Gastroesophageal sphincter (tissue), 3 donors: ENCODE data around the gene OTOG.

Experiments
- EP300 ChIP-seq: sonication (generic); formaldehyde crosslinking; IDR thresholded peaks from one replicate; pipeline ENCODE4 v1.6.1; 2017; ENCODE audit warnings: antibody characterized with exemption, mild to moderate bottlenecking
- POLR2A ChIP-seq, 2 donors: fragments of 450-650 bp; IDR thresholded peaks; one replicate each; pipeline ENCODE4 v1.6.1; 2017; ENCODE audit warnings: antibody characterized with exemption in 2 of 2, mild to moderate bottlenecking in 2 of 2, moderate library complexity in 1 of 2
- POLR2AphosphoS5 ChIP-seq: sonication (generic); formaldehyde crosslinking; IDR thresholded peaks from one replicate; pipeline ENCODE4 v1.6.1; 2017; ENCODE audit warnings: antibody characterized with exemption
- TF ChIP-seq, protein P1 (sequence below), 4 experiments: fragments of 200-600 bp in 2 of 4; fragments of 450-650 bp in 2 of 4; sonication (generic) in 1 of 4; IDR thresholded peaks; one replicate each; pipeline ENCODE4 v1.5.1; 2017 to 2019; ENCODE audit warnings: antibody characterized with exemption in 4 of 4, mild to moderate bottlenecking in 2 of 4, moderate library complexity in 2 of 4

DNA sequence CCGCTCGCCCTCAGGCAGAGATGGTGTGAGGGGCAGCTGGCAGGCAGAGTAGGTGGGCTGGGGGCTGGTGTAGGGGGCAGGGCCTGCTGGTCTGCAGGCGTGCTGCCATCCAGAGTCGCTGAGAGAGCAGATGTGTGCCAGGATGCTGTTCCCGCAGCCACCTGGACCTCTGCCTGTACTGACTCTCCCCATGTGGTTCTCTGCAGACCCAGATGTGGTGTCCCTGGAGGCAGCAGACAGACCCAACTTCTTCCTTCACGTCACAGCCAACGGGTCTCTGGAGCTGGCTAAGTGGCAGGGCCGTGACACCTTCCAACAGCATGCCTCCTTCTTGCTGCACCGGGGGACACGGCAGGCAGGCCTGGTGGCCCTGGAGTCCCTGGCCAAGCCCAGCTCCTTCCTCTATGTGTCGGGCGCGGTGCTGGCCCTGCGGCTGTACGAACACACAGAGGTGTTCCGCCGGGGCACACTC is 58.6 kb downstream of the OTOG start:
- TF ChIP-seq EP300 (no peak), POLR2AphosphoS5 (no peak), POLR2A (IDR thresholded peaks at IDR 0.05) (no peak)
- TF ChIP-seq, protein P1, sequence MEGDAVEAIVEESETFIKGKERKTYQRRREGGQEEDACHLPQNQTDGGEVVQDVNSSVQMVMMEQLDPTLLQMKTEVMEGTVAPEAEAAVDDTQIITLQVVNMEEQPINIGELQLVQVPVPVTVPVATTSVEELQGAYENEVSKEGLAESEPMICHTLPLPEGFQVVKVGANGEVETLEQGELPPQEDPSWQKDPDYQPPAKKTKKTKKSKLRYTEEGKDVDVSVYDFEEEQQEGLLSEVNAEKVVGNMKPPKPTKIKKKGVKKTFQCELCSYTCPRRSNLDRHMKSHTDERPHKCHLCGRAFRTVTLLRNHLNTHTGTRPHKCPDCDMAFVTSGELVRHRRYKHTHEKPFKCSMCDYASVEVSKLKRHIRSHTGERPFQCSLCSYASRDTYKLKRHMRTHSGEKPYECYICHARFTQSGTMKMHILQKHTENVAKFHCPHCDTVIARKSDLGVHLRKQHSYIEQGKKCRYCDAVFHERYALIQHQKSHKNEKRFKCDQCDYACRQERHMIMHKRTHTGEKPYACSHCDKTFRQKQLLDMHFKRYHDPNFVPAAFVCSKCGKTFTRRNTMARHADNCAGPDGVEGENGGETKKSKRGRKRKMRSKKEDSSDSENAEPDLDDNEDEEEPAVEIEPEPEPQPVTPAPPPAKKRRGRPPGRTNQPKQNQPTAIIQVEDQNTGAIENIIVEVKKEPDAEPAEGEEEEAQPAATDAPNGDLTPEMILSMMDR (IDR thresholded peaks at IDR 0.05): no peak
